ENCODE results near the gene SBNO2. TPM values are rescaled to one million over a fixed set of nuclear protein-coding genes. Genes with fewer than 3 reads are reported as not detected.

SBNO2 gene
- total and polyA plus RNA-seq, 9 of the 15 experiments (the other 6 are each of a cell fraction or from before 2014, with no cell fraction given), result 0.01 to 46.2 (median 6.7) TPM

GRCh38 chr19:1073063-1073955 lies 100.8 kb downstream of the SBNO2 start (continued):
- TF ChIP-seq ZBTB33 (CRISPR knock-in tag; IDR thresholded peaks at IDR 0.05) (no peak), E2F5 (CRISPR knock-in tag; IDR thresholded peaks at IDR 0.05) (no peak), ZSCAN29 (IDR thresholded peaks at IDR 0.05) (no peak), RBM17 (IDR thresholded peaks at IDR 0.05; ENCODE audit: borderline replicate concordance, low read depth, low read length) (no peak), SRSF1 (IDR thresholded peaks at IDR 0.05; ENCODE audit: low read depth, low read length) (no peak), FOXA1 (IDR thresholded peaks at IDR 0.05; ENCODE audit: borderline replicate concordance) (no peak), ZC3H4 (CRISPR knock-in tag; IDR thresholded peaks at IDR 0.05; ENCODE audit: borderline replicate concordance) (peak; percentile 56; the same call in 1 of the 2 replicates), ZFX (CRISPR knock-in tag; IDR thresholded peaks at IDR 0.05) (peak; percentile 85), PTRF (tag; IDR thresholded peaks at IDR 0.05) (no peak), GATAD2A (IDR thresholded peaks at IDR 0.05) (0 out of 2 replicates have a peak, but pooled peaks have one; percentile 67), THRA (IDR thresholded peaks at IDR 0.05) (no peak), USF1 (CRISPR knock-in tag; IDR thresholded peaks at IDR 0.05) (peak; percentile 69), CREB3 (tag; conservative IDR thresholded peaks at IDR 0.05; ENCODE audit: low read depth) (no peak), DACH1 (IDR thresholded peaks at IDR 0.05; ENCODE audit: partially characterized antibody) (no peak), BRF2 (IDR thresholded peaks at IDR 0.05; ENCODE audit: borderline replicate concordance, insufficient read depth, insufficient read length) (no peak), HBP1 (CRISPR knock-in tag; IDR thresholded peaks at IDR 0.05) (no peak), PRPF4 (IDR thresholded peaks at IDR 0.05; ENCODE audit: insufficient read depth, low read depth, low read length, poor library complexity, severe bottlenecking) (no peak), SAFB2 (IDR thresholded peaks at IDR 0.05; ENCODE audit: borderline replicate concordance, low read depth, low read length, severe bottlenecking) (no peak)
